Activated T-helper 1 cell treated with anti-CD3 and anti-CD28 coated beads, Interleukin-12 subunit alpha, Interleukin-12 subunit beta, Interleukin-2, Interleukin-4 antibody, amounts not matched to agents 30 ng/mL and 10 ng/mL and 1 ng/mL, durations not matched to agents 14 hours and 24 hours and 36 hours (primary cell): ENCODE data around the gene SIPA1. TPM values are rescaled to one million over a fixed set of nuclear protein-coding genes. Genes with fewer than 3 reads are reported as not detected.
A peak's percentile ranks its signal among the peaks of the same experiment; 100 is the strongest.

Experiments used
- DNase-seq: peaks from one replicate; pipeline ENCODE4 v3.0.0; 2021; ENCODE audit warnings: low spot score
- H3K27ac Mint-ChIP-seq: one replicate; pipeline ENCODE4 v1.8.0; 2021; ENCODE audit warnings: mild to moderate bottlenecking, mixed read lengths
- H3K27me3 Mint-ChIP-seq: one replicate; pipeline ENCODE4 v1.8.0; 2022; ENCODE audit warnings: mild to moderate bottlenecking, moderate library complexity, mixed read lengths; ENCODE audit not compliant: insufficient read depth
- H3K36me3 Mint-ChIP-seq: one replicate; pipeline ENCODE4 v1.8.0; 2021; ENCODE audit warnings: low read depth, mixed read lengths
- H3K4me1 Mint-ChIP-seq: one replicate; pipeline ENCODE4 v1.8.0; 2021; ENCODE audit warnings: low read depth, mixed read lengths
- H3K4me3 Mint-ChIP-seq: one replicate; pipeline ENCODE4 v1.8.0; 2021; ENCODE audit warnings: mild to moderate bottlenecking, moderate library complexity, mixed read lengths
- H3K9me3 Mint-ChIP-seq: one replicate; pipeline ENCODE4 v1.8.0; 2021; ENCODE audit warnings: mixed read lengths
- intact Hi-C: fragments of 100-400 bp; cut with micrococcal nuclease; formaldehyde crosslinking; loops from one replicate; pipeline ENCODE4 v1.15.1; 2024
- total RNA-seq: library from RNA; stranded (reverse); gene quantifications from 2 replicates; pipeline ENCODE4 v1.2.3, GENCODE V29; 2022

Gene SIPA1, protein sequence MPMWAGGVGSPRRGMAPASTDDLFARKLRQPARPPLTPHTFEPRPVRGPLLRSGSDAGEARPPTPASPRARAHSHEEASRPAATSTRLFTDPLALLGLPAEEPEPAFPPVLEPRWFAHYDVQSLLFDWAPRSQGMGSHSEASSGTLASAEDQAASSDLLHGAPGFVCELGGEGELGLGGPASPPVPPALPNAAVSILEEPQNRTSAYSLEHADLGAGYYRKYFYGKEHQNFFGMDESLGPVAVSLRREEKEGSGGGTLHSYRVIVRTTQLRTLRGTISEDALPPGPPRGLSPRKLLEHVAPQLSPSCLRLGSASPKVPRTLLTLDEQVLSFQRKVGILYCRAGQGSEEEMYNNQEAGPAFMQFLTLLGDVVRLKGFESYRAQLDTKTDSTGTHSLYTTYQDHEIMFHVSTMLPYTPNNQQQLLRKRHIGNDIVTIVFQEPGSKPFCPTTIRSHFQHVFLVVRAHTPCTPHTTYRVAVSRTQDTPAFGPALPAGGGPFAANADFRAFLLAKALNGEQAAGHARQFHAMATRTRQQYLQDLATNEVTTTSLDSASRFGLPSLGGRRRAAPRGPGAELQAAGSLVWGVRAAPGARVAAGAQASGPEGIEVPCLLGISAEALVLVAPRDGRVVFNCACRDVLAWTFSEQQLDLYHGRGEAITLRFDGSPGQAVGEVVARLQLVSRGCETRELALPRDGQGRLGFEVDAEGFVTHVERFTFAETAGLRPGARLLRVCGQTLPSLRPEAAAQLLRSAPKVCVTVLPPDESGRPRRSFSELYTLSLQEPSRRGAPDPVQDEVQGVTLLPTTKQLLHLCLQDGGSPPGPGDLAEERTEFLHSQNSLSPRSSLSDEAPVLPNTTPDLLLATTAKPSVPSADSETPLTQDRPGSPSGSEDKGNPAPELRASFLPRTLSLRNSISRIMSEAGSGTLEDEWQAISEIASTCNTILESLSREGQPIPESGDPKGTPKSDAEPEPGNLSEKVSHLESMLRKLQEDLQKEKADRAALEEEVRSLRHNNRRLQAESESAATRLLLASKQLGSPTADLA
- total RNA-seq, result 117 and 130 TPM in 2 replicates

DNA sequence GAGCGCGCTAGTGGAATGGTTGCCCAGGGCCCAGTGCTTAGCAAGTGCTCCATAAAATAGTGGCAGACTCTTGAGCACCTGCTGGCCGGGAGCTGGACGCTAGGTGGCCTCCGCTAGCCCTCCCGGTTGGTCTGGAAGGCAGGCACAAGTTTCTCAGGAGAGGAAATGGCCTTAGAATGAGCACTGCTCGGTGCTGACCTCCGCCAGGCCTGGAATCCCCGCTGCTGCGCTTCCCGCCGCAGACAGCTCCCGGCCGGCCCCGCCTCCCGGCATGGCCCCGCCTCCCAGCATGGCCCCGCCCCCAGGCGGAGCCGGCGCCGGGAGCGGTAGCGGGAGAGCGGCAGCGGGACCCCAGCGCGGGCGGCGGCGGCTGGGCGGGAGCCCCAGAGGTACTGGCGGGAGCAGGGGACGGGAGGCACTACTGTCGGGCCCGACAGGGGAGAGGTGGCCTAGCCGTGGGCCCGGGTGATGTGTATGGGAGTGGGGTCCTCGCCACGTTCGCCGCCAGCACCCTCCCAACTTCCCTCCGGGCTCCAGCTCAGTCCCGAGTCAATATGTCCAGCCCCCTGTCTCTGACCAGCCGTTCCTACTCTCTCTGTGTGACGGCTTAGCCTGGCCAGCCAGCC is at the start of gene SIPA1:
Gene SIPA1, plus strand, starts transcription at position 308 of the 626 bp plus-strand sequence. CDS start 2,821 bp downstream, outside the sequence.
- H3K36me3 Mint-ChIP-seq, result peaks cover 22% of the 10 kb centered on the region
- no peaks in the 10 kb centered on the region for H3K9me3 Mint-ChIP-seq
- H3K4me1 Mint-ChIP-seq, result peaks cover 40% of the 10 kb centered on the region
- intact Hi-C loops, result loop anchor here (1.0 to 2.0 kb wide), 5 partner anchors 14 to 221 kb away; partner anchors contain the start of genes CFL1, KAT5 and PCNX3
- H3K27me3 Mint-ChIP-seq, result no peaks in the 10 kb centered on the region
- peak; percentile 74 for DNase-seq
- H3K27ac Mint-ChIP-seq, result peak within 1 kb of the TSS; percentile 83
- peak within 1 kb of the TSS; percentile 82 for H3K4me3 Mint-ChIP-seq

DNA sequence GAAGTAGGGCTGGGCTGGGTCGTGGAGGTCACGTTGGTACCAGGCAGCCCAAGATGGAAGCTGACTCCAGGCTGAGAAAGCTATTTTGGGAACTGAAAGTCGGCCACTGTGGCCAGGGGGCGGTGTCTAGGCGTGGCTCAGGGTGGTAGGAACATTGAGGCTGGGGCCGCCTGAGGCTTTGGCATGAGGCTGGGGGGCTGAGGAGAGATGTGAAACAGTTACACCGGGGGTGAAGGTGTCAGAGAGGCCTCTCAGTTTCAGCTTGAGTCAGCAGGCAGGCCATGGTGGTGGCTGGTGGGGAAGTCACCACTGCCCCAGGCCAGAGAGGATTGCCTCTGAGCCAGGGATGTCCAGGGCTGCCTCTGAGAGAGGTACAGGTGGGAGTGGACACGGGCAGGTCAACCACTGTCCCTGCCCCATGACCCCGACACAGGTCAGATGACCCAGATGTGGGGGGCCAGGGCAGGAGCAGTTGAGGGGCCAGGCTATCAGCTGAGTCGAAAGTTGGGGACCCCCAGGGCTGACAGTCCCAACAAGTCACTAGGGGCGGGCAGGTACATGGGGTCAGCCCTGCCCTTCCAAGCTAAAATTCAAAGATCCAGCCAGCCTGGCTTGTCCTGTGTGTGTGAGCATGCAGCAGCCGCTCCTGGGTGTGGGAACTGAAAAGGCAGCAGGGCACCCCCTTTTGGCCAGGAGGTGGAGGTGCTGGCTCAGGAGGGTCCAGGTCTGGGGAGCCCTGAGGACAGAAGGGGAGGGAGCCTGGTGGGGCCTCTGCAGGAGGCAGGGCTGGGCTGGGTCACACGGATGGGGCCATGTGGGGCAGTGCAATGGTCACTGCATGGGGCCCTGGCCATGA is 49.5 kb upstream of the SIPA1 start:
- H3K27ac Mint-ChIP-seq, result peak overlapping the region; percentile 94
- H3K4me3 Mint-ChIP-seq, result peak overlapping the region; percentile 66
- intact Hi-C loops, result loop anchor here (1.0 kb wide), 5 partner anchors 13 to 206 kb away; partner anchors contain the start of genes PCNX3 and SLC25A45
- no peaks in the 10 kb centered on the region for H3K27me3 Mint-ChIP-seq
- H3K9me3 Mint-ChIP-seq, result no peaks in the 10 kb centered on the region
- H3K36me3 Mint-ChIP-seq, result peaks cover 40% of the 10 kb centered on the region
- DNase-seq, result peak; percentile 67
- peaks cover 31% of the 10 kb centered on the region for H3K4me1 Mint-ChIP-seq

DNA sequence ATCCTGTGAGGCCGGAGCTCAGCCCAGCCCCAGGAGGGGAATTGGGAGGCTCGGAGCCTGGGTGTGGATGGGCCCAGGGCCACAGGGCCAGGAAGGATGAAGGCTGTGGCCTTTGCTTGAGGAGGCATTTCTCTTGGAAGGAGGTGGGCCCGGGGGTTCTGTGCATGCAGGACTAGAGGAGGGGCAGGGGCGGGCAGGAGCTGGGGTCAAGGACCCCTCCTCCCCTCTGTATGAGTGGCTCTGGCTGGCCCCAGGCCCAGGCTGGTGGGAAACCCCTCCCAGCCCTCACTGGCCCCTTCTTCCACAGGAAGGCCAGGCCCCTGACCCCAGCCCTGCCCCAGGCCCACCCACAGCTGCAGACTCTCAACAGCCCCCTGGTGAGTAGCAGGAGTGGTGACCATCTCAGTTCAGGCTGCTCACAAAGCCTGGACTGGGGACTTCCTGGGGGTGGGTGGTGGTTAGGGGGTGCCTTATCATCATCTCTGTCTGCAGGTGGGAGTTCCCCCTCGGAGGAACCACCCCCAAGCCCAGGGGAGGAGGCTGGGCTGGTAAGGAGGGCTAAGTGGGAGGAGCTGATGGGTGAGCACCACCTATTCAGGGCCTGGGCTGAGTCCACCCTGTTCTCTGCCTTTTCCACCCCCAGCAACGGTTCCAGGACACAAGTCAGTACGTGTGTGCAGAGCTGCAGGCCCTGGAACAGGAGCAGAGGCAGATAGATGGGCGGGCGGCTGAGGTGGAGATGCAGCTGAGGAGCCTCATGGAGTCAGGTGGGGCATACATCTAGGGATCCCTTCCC is 48.3 kb upstream of the SIPA1 start:
- no peaks in the 10 kb centered on the region for H3K9me3 Mint-ChIP-seq
- DNase-seq, result no peak
- H3K27ac Mint-ChIP-seq, result peak overlapping the region; percentile 94
- H3K4me3 Mint-ChIP-seq, result no peak overlapping the region
- intact Hi-C loops, result no loop called here
- H3K36me3 Mint-ChIP-seq, result peaks cover 33% of the 10 kb centered on the region
- H3K4me1 Mint-ChIP-seq, result peaks cover 31% of the 10 kb centered on the region
- no peaks in the 10 kb centered on the region for H3K27me3 Mint-ChIP-seq

DNA sequence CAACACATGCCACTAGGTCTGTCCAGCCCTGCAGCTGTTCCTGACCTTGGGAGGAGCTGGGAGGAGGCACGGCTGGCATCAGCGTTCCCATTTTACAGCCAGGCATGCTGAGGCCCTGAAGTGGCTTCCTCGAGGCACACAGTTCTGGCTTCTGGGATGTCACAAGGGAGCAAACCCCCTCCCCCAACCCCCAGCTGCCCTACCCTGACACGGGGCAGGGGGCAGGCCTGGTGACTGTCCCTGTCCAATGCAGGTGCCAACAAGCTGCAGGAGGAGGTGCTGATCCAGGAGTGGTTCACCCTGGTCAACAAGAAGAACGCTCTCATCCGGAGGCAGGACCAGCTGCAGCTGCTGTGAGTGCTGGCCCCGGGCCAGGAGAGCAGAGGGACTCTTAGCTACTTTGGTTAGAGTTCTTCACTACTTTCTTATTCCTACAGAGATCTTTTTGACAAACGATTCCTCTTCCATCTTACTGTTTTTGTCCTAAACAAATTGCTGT is 47.6 kb upstream of the SIPA1 start:
- intact Hi-C loops, result no loop called here
- peaks cover 33% of the 10 kb centered on the region for H3K36me3 Mint-ChIP-seq
- peaks cover 37% of the 10 kb centered on the region for H3K4me1 Mint-ChIP-seq

DNA sequence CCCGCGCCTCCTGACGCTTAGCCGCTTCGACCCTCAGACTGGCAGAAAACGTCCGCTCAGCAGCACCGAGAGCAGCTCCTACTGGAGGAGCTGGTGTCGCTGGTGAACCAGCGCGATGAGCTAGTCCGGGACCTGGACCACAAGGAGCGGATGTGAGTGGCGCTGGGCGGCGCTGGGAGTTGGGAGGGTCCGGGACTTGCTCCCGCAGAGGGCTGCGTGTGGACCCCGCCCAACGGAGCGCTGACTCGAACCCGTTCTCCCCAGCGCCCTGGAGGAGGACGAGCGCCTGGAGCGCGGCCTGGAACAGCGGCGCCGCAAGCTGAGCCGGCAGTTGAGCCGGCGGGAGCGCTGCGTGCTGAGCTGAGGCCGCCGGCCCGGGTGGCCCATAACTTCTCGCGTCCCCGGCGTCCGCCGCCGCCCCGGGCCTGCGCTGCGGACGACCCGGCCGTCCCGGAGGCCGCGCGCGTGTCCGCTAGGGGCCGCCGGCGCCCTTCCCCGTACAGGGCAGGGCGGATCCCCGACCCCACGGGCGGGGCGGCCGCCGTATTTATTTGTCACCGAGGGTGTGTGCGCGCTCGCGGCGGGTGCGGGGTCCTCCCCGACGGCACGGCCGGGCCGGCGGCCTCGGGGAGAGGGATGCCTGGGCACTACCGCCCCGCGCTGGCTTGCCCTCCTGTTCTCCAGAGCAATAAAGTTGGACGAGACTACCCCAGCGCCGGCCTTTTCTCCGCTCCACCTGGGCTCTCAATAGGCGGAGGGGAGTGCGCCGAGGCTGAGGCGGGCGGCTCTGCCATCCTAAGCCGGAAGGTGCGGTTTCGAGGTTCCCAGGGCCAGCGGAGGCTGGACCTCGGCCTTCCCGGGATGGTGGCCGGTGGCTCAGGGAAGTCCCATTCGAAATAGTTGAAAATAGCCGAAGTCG is 45.7 kb upstream of the SIPA1 start:
- H3K36me3 Mint-ChIP-seq, result peaks cover 25% of the 10 kb centered on the region
- peaks cover 35% of the 10 kb centered on the region for H3K4me1 Mint-ChIP-seq
- H3K27ac Mint-ChIP-seq, result no peak overlapping the region
- H3K9me3 Mint-ChIP-seq, result no peaks in the 10 kb centered on the region
- DNase-seq, result no peak
- intact Hi-C loops, result no loop called here
- H3K4me3 Mint-ChIP-seq, result no peak overlapping the region
- no peaks in the 10 kb centered on the region for H3K27me3 Mint-ChIP-seq

More for the DNA sequence above, 47.6 kb upstream of the SIPA1 start:
- Mint-ChIP-seq H3K27ac (peak overlapping the region; percentile 2), H3K9me3 (no peaks in the 10 kb centered on the region), H3K27me3 (no peaks in the 10 kb centered on the region), H3K4me3 (no peak overlapping the region)
- no peak for DNase-seq

DNA sequence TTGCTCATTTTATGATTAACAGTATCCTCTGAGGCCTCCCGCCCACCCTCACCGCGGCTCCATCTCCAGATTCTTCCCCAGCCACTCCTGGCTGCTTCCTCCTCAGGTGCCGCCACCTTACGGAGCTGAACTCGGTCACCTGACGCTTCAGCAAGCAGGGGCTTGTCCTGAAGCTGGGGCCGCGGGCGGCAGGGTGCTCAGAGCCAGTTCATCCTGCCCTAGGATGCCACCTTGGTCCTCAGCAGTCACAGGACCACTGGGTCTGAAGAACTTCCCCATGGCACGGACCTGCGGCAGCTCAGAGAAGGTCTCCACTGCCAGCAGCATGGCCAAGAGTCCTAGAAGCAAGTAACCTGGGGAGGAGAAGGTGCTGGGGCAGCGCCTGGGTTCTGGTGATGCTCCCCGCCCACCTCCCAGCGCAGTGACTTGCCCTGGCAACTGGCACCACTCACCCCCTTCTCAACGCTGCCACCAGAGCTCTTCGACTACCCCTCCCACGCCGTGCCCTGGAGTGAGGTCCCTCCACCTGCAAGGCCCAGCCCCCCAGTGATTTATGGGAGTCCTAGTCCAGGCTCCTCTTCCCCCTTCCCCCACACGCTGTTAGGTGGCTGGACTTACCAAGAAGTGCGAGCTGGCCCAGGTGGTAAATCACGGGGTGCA is 44.9 kb upstream of the SIPA1 start:
- no peak for DNase-seq
- H3K9me3 Mint-ChIP-seq, result no peaks in the 10 kb centered on the region
- intact Hi-C loops, result no loop called here
- H3K36me3 Mint-ChIP-seq, result peaks cover 24% of the 10 kb centered on the region
- no peak overlapping the region for H3K27ac Mint-ChIP-seq
- peaks cover 27% of the 10 kb centered on the region for H3K4me1 Mint-ChIP-seq
- no peaks in the 10 kb centered on the region for H3K27me3 Mint-ChIP-seq
- no peak overlapping the region for H3K4me3 Mint-ChIP-seq

DNA sequence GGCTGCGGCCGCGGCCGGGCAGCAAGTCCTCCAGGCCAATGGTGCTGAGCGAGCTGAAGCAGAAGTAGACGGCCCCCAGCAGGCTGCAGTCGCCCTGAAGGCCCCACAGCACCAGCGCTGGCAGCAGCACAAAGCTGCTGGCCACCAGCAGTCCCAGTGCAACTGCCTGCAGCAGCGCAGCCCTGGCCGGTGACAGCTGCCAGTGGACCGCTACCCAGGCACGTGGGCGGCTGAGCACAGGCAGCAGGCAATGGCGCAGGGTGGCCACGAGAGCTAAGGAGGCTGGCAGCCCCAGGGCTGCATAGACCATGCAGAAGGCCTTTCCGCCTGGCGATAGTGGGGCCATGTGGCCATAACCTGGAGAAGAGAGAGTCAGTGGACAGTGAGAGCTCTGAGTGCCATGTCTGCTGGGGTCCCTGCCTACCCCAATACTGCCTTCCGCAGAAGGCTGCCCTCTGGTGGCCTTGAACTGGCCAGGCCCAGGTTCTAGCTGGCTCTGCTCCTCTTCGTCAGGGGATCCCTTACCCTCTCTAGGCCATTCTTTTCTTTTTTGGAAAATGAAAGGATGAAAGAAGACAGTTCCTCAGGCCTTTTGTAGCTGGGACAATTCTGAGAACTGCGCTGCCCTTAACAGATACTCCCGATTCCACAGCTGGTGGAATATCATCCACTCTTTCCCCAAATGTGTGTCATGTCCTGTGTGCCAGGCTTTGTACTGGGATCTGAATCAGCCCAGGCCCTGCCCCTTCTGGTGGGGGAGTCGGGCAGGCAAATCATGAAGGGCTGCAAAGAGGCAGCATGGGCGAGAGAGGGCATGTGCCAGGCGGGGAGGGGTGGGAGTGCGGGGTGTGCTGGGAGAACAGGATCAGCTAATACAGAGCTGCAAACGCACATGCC is 44.1 kb upstream of the SIPA1 start:
- Mint-ChIP-seq H3K27me3 (no peaks in the 10 kb centered on the region), H3K4me3 (no peak overlapping the region), H3K36me3 (peaks cover 18% of the 10 kb centered on the region), H3K27ac (peak overlapping the region; percentile 23), H3K4me1 (peaks cover 19% of the 10 kb centered on the region), H3K9me3 (no peaks in the 10 kb centered on the region)
- intact Hi-C loops, result no loop called here
- DNase-seq, result no peak

DNA sequence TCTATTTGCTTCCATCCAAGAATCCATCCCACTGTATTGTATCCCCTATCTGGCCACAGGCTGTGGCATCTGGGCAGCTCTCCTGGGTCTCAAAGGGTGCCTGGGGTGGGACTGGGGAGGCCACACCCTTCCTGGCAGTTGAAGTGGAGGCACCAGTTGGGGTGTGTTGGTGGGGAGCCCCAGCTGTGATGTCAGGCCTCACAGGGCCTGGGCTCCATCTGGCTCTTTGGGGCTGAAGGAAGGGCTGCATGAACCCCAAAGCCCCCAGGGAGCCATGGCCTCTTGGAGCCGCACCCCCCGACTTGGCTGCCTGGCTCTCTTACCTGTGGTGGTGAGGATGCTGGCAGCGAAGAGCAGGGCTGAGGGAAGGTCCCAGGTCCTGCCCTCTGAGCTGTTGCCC is 42.8 kb upstream of the SIPA1 start:
- intact Hi-C loops, result no loop called here

DNA sequence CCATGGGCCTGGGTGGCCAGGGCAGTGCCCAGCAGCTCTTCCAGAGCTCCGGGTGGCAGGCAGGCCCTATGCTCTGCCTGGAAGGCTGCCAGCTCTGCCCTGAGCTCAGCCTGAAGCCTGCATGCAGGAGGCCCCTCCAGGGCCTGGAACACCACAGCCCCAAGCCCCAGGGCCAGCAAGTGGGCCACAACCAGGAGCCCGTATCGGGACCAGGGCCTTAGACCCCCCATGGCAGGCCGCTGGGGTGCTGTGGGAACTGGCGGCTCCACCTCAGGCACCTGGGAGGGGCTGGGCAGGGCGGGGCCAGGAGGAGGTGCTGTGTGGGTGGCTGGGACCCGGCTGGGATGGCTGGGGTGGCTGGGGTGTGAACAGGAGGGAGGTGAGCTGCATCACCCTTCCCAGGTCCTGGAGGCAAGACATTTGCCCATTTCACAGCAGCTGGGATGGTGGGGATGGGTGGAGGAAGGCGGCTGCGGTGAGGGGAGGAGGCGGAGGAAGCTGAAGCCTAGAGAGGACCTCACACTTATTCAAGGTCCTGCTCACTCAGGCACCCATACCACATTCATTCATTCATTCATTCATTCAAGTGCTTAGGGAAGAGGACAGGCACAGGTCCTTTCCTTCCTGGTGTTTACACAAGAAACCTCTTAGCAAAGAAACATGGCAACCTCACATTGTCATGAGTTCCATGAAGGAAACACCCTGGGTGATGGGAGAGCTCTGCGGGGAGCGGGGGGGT is 42.2 kb upstream of the SIPA1 start, which contains the start of gene KCNK7:
Gene KCNK7, minus strand, starts transcription at position 258 of the 739 bp plus-strand sequence. Its CDS starts 28 bp downstream, at position 230.
- peaks cover 13% of the 10 kb centered on the region for H3K36me3 Mint-ChIP-seq
- H3K27ac Mint-ChIP-seq, result peak within 1 kb of the TSS; percentile 29
- intact Hi-C loops, result no loop called here
- DNase-seq, result no peak
- no peaks in the 10 kb centered on the region for H3K27me3 Mint-ChIP-seq
- peak within 1 kb of the TSS; percentile 35 for H3K4me3 Mint-ChIP-seq
- H3K9me3 Mint-ChIP-seq, result no peaks in the 10 kb centered on the region
- H3K4me1 Mint-ChIP-seq, result peaks cover 14% of the 10 kb centered on the region

More for the DNA sequence above, 42.8 kb upstream of the SIPA1 start:
- Mint-ChIP-seq H3K27me3 (no peaks in the 10 kb centered on the region), H3K4me3 (peak overlapping the region; percentile 35), H3K4me1 (peaks cover 14% of the 10 kb centered on the region), H3K27ac (peak overlapping the region; percentile 29), H3K36me3 (peaks cover 18% of the 10 kb centered on the region), H3K9me3 (no peaks in the 10 kb centered on the region)
- no peak for DNase-seq
